Measurements from ENCODE around the gene BPIFA3.

Gene BPIFA3

GRCh38 chr20:33229843-33230242 lies 12.7 kb downstream of the BPIFA3 start:
- DNase-seq: no peak

- no peak for DNase-seq
Measured at GRCh38 chr20:33231237-33231636, 14.1 kb downstream of the BPIFA3 start.

- no peak for DNase-seq
Measured at GRCh38 chr20:33232486-33233072, 15.4 kb downstream of the BPIFA3 start.

- no peak for DNase-seq
Measured at GRCh38 chr20:33233129-33233774, 16.1 kb downstream of the BPIFA3 start.

- no peak for DNase-seq
Measured at GRCh38 chr20:33234050-33234449, 16.9 kb downstream of the BPIFA3 start.

- no peak for DNase-seq
Measured at GRCh38 chr20:33235696-33236095, 18.5 kb downstream of the BPIFA3 start, which contains the start of gene BPIFA1. Gene BPIFA1, plus strand, starts transcription at chr20:33235996. Its CDS starts 1,716 bp downstream, at chr20:33237712.

GRCh38 chr20:33236351-33236750 lies 19.2 kb downstream of the BPIFA3 start:
- no peak for DNase-seq

- no peak for DNase-seq
Measured at GRCh38 chr20:33237989-33238388, 20.8 kb downstream of the BPIFA3 start.

GRCh38 chr20:33239418-33239817 lies 22.3 kb downstream of the BPIFA3 start:
- no peak for DNase-seq

- no peak for DNase-seq
Measured at GRCh38 chr20:33239979-33240736, 23.0 kb downstream of the BPIFA3 start.

- no peak for DNase-seq
Measured at GRCh38 chr20:33240923-33241322, 23.8 kb downstream of the BPIFA3 start.

- no peak for DNase-seq
Measured at GRCh38 chr20:33242319-33243100, 25.4 kb downstream of the BPIFA3 start.

- DNase-seq: no peak
Measured at GRCh38 chr20:33246077-33246476, 28.9 kb downstream of the BPIFA3 start.

- no peak for DNase-seq
Measured at GRCh38 chr20:33249456-33249855, 32.3 kb downstream of the BPIFA3 start.

GRCh38 chr20:33250666-33251065 lies 33.5 kb downstream of the BPIFA3 start:
- no peak for DNase-seq

GRCh38 chr20:33251496-33251895 lies 34.3 kb downstream of the BPIFA3 start:
- DNase-seq: no peak

- no peak for DNase-seq
Measured at GRCh38 chr20:33252460-33252859, 35.3 kb downstream of the BPIFA3 start.

- DNase-seq: no peak
Measured at GRCh38 chr20:33255005-33255404, 37.9 kb downstream of the BPIFA3 start.

GRCh38 chr20:33257237-33257636 lies 40.1 kb downstream of the BPIFA3 start:
- DNase-seq: no peak

GRCh38 chr20:33259371-33259770 lies 42.2 kb downstream of the BPIFA3 start:
- DNase-seq: no peak

GRCh38 chr20:33261465-33261864 lies 44.3 kb downstream of the BPIFA3 start:
- DNase-seq: no peak

- peak in 1 of 2 donors; percentile 4 for DNase-seq
Measured at GRCh38 chr20:33262658-33263065, 45.5 kb downstream of the BPIFA3 start.

GRCh38 chr20:33263784-33264183 lies 46.6 kb downstream of the BPIFA3 start:
- DNase-seq: no peak

Data from stimulated activated CD4-positive, alpha-beta T cell treated with anti-CD3 and anti-CD28 coated beads, Interleukin-2, amount 100 ng/mL, for 24 hours (primary cell).